Measurements from ENCODE around the gene CCDC82. TPM values are rescaled to one million over a fixed set of nuclear protein-coding genes. Genes with fewer than 3 reads are reported as not detected.

The CCDC82 gene
- total and polyA plus RNA-seq, 2 of the 4 experiments (the other 2 are of a cell fraction) = 4.1 to 9.4 TPM

- no peak overlapping the region for H3K23ac ChIP-seq (ENCODE audit: low read depth, low read length)
- intact Hi-C loops (cut with micrococcal nuclease) = no loop called here
- H2BK5ac ChIP-seq (ENCODE audit: low read depth, low read length, poor library complexity, severe bottlenecking) = no peak overlapping the region
- no CpG with 5 or more reads among the region's 4 CpGs for WGBS, 2 experiments (ENCODE audit: extremely low coverage in 2 of 2, insufficient read length in 1 of 2)
- DNase-seq (no peak), ATAC-seq (ENCODE audit: low read depth) (no peak)
- H3K9me1 ChIP-seq (ENCODE audit: insufficient read depth, low read length) = no peaks in the 10 kb centered on the region
- no peak overlapping the region for H4K91ac ChIP-seq (ENCODE audit: insufficient read depth, low read depth, low read length)
- dilution Hi-C loops (cut with HindIII; ENCODE audit: low sequenced_read_pairs, unreplicated experiment) = loop anchor here (25.0 kb wide), 1 partner anchor 337 kb away; no protein-coding TSS in a partner anchor
- no peak overlapping the region for H3K9ac ChIP-seq (ENCODE audit: low read depth, low read length)
- H3K18ac ChIP-seq (ENCODE audit: low read depth, low read length) = no peak overlapping the region
- in situ Hi-C loops (cut with MboI; ENCODE audit: low sequenced_read_pairs) = no loop called here
- no peak overlapping the region for H3K4me2 ChIP-seq (ENCODE audit: low read depth, low read length)
- TF ChIP-seq CHD1 (IDR thresholded peaks at IDR 0.05; ENCODE audit: low read depth, low read length) = no peak
- TF ChIP-seq, protein P1, sequence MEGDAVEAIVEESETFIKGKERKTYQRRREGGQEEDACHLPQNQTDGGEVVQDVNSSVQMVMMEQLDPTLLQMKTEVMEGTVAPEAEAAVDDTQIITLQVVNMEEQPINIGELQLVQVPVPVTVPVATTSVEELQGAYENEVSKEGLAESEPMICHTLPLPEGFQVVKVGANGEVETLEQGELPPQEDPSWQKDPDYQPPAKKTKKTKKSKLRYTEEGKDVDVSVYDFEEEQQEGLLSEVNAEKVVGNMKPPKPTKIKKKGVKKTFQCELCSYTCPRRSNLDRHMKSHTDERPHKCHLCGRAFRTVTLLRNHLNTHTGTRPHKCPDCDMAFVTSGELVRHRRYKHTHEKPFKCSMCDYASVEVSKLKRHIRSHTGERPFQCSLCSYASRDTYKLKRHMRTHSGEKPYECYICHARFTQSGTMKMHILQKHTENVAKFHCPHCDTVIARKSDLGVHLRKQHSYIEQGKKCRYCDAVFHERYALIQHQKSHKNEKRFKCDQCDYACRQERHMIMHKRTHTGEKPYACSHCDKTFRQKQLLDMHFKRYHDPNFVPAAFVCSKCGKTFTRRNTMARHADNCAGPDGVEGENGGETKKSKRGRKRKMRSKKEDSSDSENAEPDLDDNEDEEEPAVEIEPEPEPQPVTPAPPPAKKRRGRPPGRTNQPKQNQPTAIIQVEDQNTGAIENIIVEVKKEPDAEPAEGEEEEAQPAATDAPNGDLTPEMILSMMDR (conservative IDR thresholded peaks at IDR 0.05; ENCODE audit: low read depth, low read length) = no peak
- no peak for TF ChIP-seq MAFK (IDR thresholded peaks at IDR 0.05; ENCODE audit: low read depth, low read length)
- TF ChIP-seq MXI1 (IDR thresholded peaks at IDR 0.05; ENCODE audit: borderline replicate concordance, low read depth, low read length) = no peak
- no peak for TF ChIP-seq CEBPB (IDR thresholded peaks at IDR 0.05; ENCODE audit: low read depth, low read length)
- TF ChIP-seq NFE2L2 (IDR thresholded peaks at IDR 0.05; ENCODE audit: low read depth, low read length) = no peak
- no peak for TF ChIP-seq BHLHE40 (IDR thresholded peaks at IDR 0.05; ENCODE audit: low read depth, low read length)
- TF ChIP-seq SMC3 (IDR thresholded peaks at IDR 0.05; ENCODE audit: low read depth, low read length) = no peak
- TF ChIP-seq RAD21 (IDR thresholded peaks at IDR 0.05; ENCODE audit: low read length) = no peak
- TF ChIP-seq RCOR1 (IDR thresholded peaks at IDR 0.05; ENCODE audit: insufficient replicate concordance, low read length) = no peak
- TF ChIP-seq MAZ (IDR thresholded peaks at IDR 0.05; ENCODE audit: borderline replicate concordance, low read depth, low read length) = no peak
- no peak for TF ChIP-seq POLR2A (IDR thresholded peaks at IDR 0.05; ENCODE audit: low read depth, low read length)
- TF ChIP-seq RFX5 (IDR thresholded peaks at IDR 0.05; ENCODE audit: low read depth, low read length) = no peak
- no peak for TF ChIP-seq ELK1 (IDR thresholded peaks at IDR 0.05; ENCODE audit: borderline replicate concordance, low read depth, low read length)
- TF ChIP-seq USF2 (IDR thresholded peaks at IDR 0.05; ENCODE audit: low read depth, low read length) = no peak
- no peak overlapping the region for H2BK20ac ChIP-seq (ENCODE audit: low read depth, low read length)
- BruUV-seq (replicated peaks) = no TSS peak
- no peak overlapping the region for H4K8ac ChIP-seq (ENCODE audit: low read depth in 2 of 2, low read length in 2 of 2)
- H2BK15ac ChIP-seq (ENCODE audit: low read depth, low read length) = no peak overlapping the region
- no peak overlapping the region for H3K4ac ChIP-seq (ENCODE audit: low read depth, low read length)
- no peak overlapping the region for H2AFZ ChIP-seq (replicated peaks; ENCODE audit: low read length, poor library complexity)
- H3K4me3 ChIP-seq (ENCODE audit: insufficient read depth, low read depth, low read length) = no peak overlapping the region
- H2AK5ac ChIP-seq (ENCODE audit: low read depth, low read length) = no peak overlapping the region
- H3K9me3 ChIP-seq (ENCODE audit: control insufficient read depth, insufficient read depth, low read length) = no peaks in the 10 kb centered on the region; the same call in 1 of the 2 replicates
- 0 out of 2 replicates have a peak, but pooled peaks cover 4% of the 10 kb centered on the region for H3K36me3 ChIP-seq (ENCODE audit: control insufficient read depth, insufficient read depth, low read length)
- peaks cover 0 to 3% of the 10 kb centered on the region in 2 experiments; a peak in 1 of 4 replicates for H3K79me1 ChIP-seq (ENCODE audit: low read depth in 1 of 2, low read length in 2 of 2)
- ChIA-PET POLR2A (ENCODE audit: unreplicated experiment) (no interaction called here), CTCF (no interaction called here)
- H3K27ac ChIP-seq (ENCODE audit: insufficient read depth, low read length) = no peak overlapping the region
- no peaks in the 10 kb centered on the region for H4K20me1 ChIP-seq (ENCODE audit: insufficient read depth, low read length)
- H3K14ac ChIP-seq (replicated peaks; ENCODE audit: low read depth, low read length) = no peak overlapping the region
- no peak overlapping the region for H2AK9ac ChIP-seq (replicated peaks; ENCODE audit: low read depth, low read length, poor library complexity)
- H2BK120ac ChIP-seq (ENCODE audit: low read depth, low read length) = no peak overlapping the region
- H3K56ac ChIP-seq (ENCODE audit: extremely low read depth, insufficient read depth, low read length) = no peak overlapping the region
- no peaks in the 10 kb centered on the region for H3K27me3 ChIP-seq (ENCODE audit: control insufficient read depth, insufficient read depth, low read length)
- H3K4me1 ChIP-seq (ENCODE audit: control insufficient read depth, insufficient read depth, low read length) = no peaks in the 10 kb centered on the region
- no peak overlapping the region for H4K5ac ChIP-seq (ENCODE audit: low read depth, low read length)
Measured at GRCh38 chr11:96373826-96374225, 15.9 kb downstream of the CCDC82 start.

Measured in IMR-90 (cell line).